Mucosa of descending colon (tissue), 3 donors: Measurements from ENCODE around the gene TUBE1. TPM values are rescaled to one million over a fixed set of nuclear protein-coding genes. Genes with fewer than 3 reads are reported as not detected.

ENCODE experiments used
- ATAC-seq: fragments of 200-7000 bp; cut with Tn5 transposase; one replicate; pipeline ENCODE4 v1.9.1; 2020; ENCODE audit warnings: mild to moderate bottlenecking, moderate library complexity
- DNase-seq, 3 donors: peaks; one replicate each; pipeline ENCODE4 v3.0.0-alpha.2; 2020
- H3K36me3 ChIP-seq: fragments of 200-600 bp; one replicate; pipeline ENCODE4 v1.8.0; 2021; ENCODE audit warnings: low read depth, mild to moderate bottlenecking
- H3K4me1 ChIP-seq: fragments of 200-600 bp; one replicate; pipeline ENCODE4 v1.8.0; 2021; ENCODE audit warnings: low read depth, mild to moderate bottlenecking
- H3K4me3 ChIP-seq: fragments of 200-600 bp; one replicate; pipeline ENCODE4 v1.8.0; 2021; ENCODE audit warnings: mild to moderate bottlenecking
- H3K9me3 ChIP-seq: fragments of 200-600 bp; one replicate; pipeline ENCODE4 v1.8.0; 2021; ENCODE audit warnings: mild to moderate bottlenecking
- intact Hi-C, 2 donors: fragments of 100-400 bp; cut with DNase I in 1 of 2; cut with micrococcal nuclease in 1 of 2; formaldehyde crosslinking; loops; one replicate each; pipeline versions ENCODE4 v1.11.0 to v1.11.1; 2022; cut with DNase I, micrococcal nuclease
- total RNA-seq, 3 donors: library from RNA; stranded (reverse); fragmentation: NEBNext Ultra II Directional in 2 of 3; extraction: Animal tissue kit (Norgen Biotek cat#: 25700) in 2 of 3; gene quantifications; one replicate each; pipeline versions ENCODE4 v1.2.1 to v1.2.4, GENCODE V29; 2021 to 2023
- TF ChIP-seq, protein P1 (sequence below): fragments of 200-600 bp; IDR thresholded peaks from one replicate; pipeline ENCODE4 v1.8.0; 2022; ENCODE audit warnings: antibody characterized with exemption, mild to moderate bottlenecking
- donor health status: DM: no; HTN: no; CAD: no; lungs with moderate emphysema.
- donor health status: DM: no; HTN: no; CAD: no.
- donor health status: DM: no; HTN: yes; CAD: no.

TUBE1 gene
- total RNA-seq, 3 donors from 2014 or later, result 8.8 to 22.8 (median 13.2) TPM

- TF ChIP-seq, protein P1, sequence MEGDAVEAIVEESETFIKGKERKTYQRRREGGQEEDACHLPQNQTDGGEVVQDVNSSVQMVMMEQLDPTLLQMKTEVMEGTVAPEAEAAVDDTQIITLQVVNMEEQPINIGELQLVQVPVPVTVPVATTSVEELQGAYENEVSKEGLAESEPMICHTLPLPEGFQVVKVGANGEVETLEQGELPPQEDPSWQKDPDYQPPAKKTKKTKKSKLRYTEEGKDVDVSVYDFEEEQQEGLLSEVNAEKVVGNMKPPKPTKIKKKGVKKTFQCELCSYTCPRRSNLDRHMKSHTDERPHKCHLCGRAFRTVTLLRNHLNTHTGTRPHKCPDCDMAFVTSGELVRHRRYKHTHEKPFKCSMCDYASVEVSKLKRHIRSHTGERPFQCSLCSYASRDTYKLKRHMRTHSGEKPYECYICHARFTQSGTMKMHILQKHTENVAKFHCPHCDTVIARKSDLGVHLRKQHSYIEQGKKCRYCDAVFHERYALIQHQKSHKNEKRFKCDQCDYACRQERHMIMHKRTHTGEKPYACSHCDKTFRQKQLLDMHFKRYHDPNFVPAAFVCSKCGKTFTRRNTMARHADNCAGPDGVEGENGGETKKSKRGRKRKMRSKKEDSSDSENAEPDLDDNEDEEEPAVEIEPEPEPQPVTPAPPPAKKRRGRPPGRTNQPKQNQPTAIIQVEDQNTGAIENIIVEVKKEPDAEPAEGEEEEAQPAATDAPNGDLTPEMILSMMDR, result no peak
- no peak overlapping the region for H3K4me3 ChIP-seq
- DNase-seq, result no peak
- no peaks in the 10 kb centered on the region for H3K36me3 ChIP-seq
- ATAC-seq, result no peak
- intact Hi-C loops, result no loop called here
- no peaks in the 10 kb centered on the region for H3K9me3 ChIP-seq
- H3K4me1 ChIP-seq, result no peaks in the 10 kb centered on the region
Observed at GRCh38 chr6:112118034-112118433, 30.8 kb upstream of the TUBE1 start.

GRCh38 chr6:112117554-112117953, 30.3 kb upstream of the TUBE1 start:
- DNase-seq, result no peak
- Histone ChIP-seq H3K4me3 (no peak overlapping the region), H3K4me1 (no peaks in the 10 kb centered on the region), H3K36me3 (no peaks in the 10 kb centered on the region), H3K9me3 (no peaks in the 10 kb centered on the region)
- no peak for ATAC-seq
- intact Hi-C loops, result no loop called here
- TF ChIP-seq, protein P1, result no peak

GRCh38 chr6:112116221-112116620, 28.9 kb upstream of the TUBE1 start:
- intact Hi-C loops, result no loop called here
- no peak for DNase-seq
- TF ChIP-seq, protein P1, result no peak
- Histone ChIP-seq H3K36me3 (no peaks in the 10 kb centered on the region), H3K9me3 (no peaks in the 10 kb centered on the region), H3K4me3 (no peak overlapping the region), H3K4me1 (no peaks in the 10 kb centered on the region)
- no peak for ATAC-seq

DNA sequence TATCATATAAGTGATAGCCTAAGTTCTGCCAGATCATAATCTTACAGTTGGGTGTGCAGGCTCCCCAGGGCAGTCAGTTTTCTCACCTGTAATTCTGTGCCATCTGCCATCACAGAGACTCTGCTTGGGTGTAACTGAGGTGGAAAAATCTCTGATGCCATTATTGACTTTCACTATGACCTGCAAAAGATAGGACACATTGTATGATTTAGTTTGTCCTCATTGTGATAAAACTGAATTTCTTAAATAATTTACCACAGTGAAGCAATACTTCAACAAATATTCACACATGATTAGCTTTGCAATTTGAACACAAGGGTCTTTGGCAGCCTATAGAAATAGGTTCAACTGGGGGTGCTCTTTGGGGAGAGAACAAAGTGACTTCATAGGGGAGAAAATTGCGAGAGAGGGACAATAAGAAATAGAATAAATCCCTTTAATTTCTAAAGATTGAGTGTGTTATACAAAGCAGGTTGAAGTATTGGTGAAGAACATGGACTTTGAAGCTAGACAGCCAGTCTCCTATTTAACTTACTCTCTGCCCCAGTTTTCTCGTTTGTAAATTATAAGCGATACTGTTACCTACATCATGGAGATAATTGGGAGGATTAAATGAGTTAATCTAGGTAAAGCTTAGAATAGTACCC, 27.4 kb upstream of the TUBE1 start:
- Histone ChIP-seq H3K36me3 (no peaks in the 10 kb centered on the region), H3K9me3 (no peaks in the 10 kb centered on the region), H3K4me3 (no peak overlapping the region), H3K4me1 (no peaks in the 10 kb centered on the region)
- DNase-seq, result no peak
- intact Hi-C loops, result no loop called here
- no peak for ATAC-seq
- TF ChIP-seq, protein P1, result no peak

DNA sequence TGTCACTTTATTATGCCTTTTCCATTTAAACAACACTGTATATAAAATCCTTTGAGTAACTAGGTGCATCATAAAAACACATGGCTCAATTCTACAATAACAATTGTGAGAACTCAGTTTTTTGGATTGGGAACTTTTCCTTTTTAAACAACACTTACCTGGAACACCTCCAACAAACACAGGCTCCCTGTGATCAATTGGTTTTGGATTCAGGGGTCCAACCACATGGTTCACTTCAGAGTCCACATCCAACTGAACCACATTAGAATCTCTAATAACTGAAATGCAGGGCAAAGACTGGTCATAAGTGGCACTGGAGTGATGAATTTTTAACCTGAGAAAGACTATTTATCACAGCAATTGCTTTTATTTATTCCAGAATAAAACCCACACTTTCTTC, 26.6 kb upstream of the TUBE1 start:
- DNase-seq (no peak), ATAC-seq (no peak)
- H3K4me3 ChIP-seq, result no peak overlapping the region
- H3K4me1 ChIP-seq, result no peaks in the 10 kb centered on the region
- intact Hi-C loops, result no loop called here
- H3K36me3 ChIP-seq, result no peaks in the 10 kb centered on the region
- no peaks in the 10 kb centered on the region for H3K9me3 ChIP-seq
- TF ChIP-seq, protein P1, result no peak

DNA sequence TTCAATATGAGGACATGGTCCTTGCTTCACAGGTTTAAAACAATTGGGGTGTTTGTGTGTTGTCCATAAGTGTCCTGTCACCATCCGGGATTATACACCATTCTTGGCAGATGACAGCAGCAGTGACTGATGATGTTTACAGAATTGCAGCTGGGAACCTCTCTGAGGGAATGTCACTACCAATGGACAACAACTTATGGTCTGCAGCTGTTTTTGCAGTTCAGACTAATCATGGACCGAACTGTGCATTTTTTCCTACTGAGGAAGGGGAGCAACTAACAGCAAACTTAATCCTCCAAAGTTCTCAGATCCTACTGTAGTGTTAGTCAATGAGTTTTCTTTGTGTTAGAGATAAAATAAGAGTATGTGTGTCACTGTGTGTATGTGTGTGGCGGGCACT, 26.1 kb upstream of the TUBE1 start:
- H3K4me1 ChIP-seq, result no peaks in the 10 kb centered on the region
- H3K36me3 ChIP-seq, result no peaks in the 10 kb centered on the region
- TF ChIP-seq, protein P1, result no peak
- no peaks in the 10 kb centered on the region for H3K9me3 ChIP-seq
- intact Hi-C loops, result no loop called here
- no peak for ATAC-seq
- no peak for DNase-seq
- no peak overlapping the region for H3K4me3 ChIP-seq
